Endodermal cell (in vitro differentiated cells): ENCODE data around the gene NKD1. TPM values are rescaled to one million over a fixed set of nuclear protein-coding genes. Genes with fewer than 3 reads are reported as not detected.

Experiments
- DNase-seq: peaks from one replicate; pipeline ENCODE4 v3.0.0-alpha.2; 2017
- H3K27ac ChIP-seq: 2 replicates; pipeline ENCODE4 v1.5.1; 2013; ENCODE audit warnings: mild to moderate bottlenecking, low read depth, low read length, moderate library complexity
- H3K27me3 ChIP-seq: 2 replicates; pipeline ENCODE4 v1.6.1; 2013; ENCODE audit warnings: mild to moderate bottlenecking, low read length, moderate library complexity; ENCODE audit not compliant: insufficient read depth, control insufficient read depth, poor library complexity, severe bottlenecking
- H3K36me3 ChIP-seq: 2 replicates; pipeline ENCODE4 v1.7.0; 2013; ENCODE audit warnings: mild to moderate bottlenecking, low read length, moderate library complexity; ENCODE audit not compliant: control insufficient read depth, insufficient read depth
- H3K4me1 ChIP-seq: one replicate; pipeline ENCODE4 v1.7.0; 2013; ENCODE audit warnings: low read length; ENCODE audit not compliant: control insufficient read depth, insufficient read depth
- H3K4me3 ChIP-seq: 2 replicates; pipeline ENCODE4 v1.5.1; 2013; ENCODE audit warnings: mild to moderate bottlenecking, low read length, moderate library complexity
- H3K9ac ChIP-seq: 2 replicates; pipeline ENCODE4 v1.6.1; 2013; ENCODE audit warnings: mild to moderate bottlenecking, low read length, moderate library complexity; ENCODE audit not compliant: poor library complexity, severe bottlenecking; ENCODE audit errors: extremely low read depth
- H3K9me3 ChIP-seq: 2 replicates; pipeline ENCODE4 v1.6.1; 2013; ENCODE audit warnings: mild to moderate bottlenecking, low read length, moderate library complexity; ENCODE audit not compliant: control insufficient read depth
- H3K27ac Mint-ChIP-seq: 2 replicates; pipeline ENCODE4 v1.8.0; 2020; ENCODE audit warnings: mixed read lengths
- H3K27me3 Mint-ChIP-seq: 2 replicates; pipeline ENCODE4 v1.8.0; 2021; ENCODE audit warnings: mild to moderate bottlenecking, mixed read lengths; ENCODE audit not compliant: insufficient read depth
- H3K36me3 Mint-ChIP-seq: 2 replicates; pipeline ENCODE4 v1.8.0; 2020; ENCODE audit warnings: low read depth, mixed read lengths
- H3K4me1 Mint-ChIP-seq: 2 replicates; pipeline ENCODE4 v1.8.0; 2020; ENCODE audit warnings: mixed read lengths
- H3K4me3 Mint-ChIP-seq: 2 replicates; pipeline ENCODE4 v1.8.0; 2020; ENCODE audit warnings: mild to moderate bottlenecking, moderate library complexity, mixed read lengths
- H3K9me3 Mint-ChIP-seq: 2 replicates; pipeline ENCODE4 v1.8.0; 2020; ENCODE audit warnings: mild to moderate bottlenecking, mixed read lengths
- WGBS, 2 experiments: methylation state at CpG; one replicate each; pipeline versions ENCODE4 v1.1.5 to v1.1.7; 2013; ENCODE audit warnings: missing lambda C conversion rate in 2 of 2, mixed read lengths in 1 of 2; ENCODE audit not compliant: insufficient coverage in 1 of 2, insufficient read length in 1 of 2; 5-methylcytosine and 5-hydroxymethylcytosine counted together
- total RNA-seq, 2 donors: library from RNA; stranded (reverse); fragmentation: NEBNext Ultra II Directional in 1 of 2; extraction: Animal tissue kit (Norgen Biotek cat#: 25700) in 1 of 2; gene quantifications; 2 replicates in 1 of 2; 3 replicates in 1 of 2; pipeline ENCODE4 v1.2.1, GENCODE V29; 2021
- TF ChIP-seq, protein P1 (sequence below): fragments of 200-600 bp; sonication (generic); conservative IDR thresholded peaks from 2 replicates; pipeline ENCODE4 v1.5.0; 2021; ENCODE audit warnings: antibody characterized with exemption, mild to moderate bottlenecking

Gene NKD1
- total RNA-seq, 2 donors from 2014 or later: 7.0 to 9.5 TPM

DNA sequence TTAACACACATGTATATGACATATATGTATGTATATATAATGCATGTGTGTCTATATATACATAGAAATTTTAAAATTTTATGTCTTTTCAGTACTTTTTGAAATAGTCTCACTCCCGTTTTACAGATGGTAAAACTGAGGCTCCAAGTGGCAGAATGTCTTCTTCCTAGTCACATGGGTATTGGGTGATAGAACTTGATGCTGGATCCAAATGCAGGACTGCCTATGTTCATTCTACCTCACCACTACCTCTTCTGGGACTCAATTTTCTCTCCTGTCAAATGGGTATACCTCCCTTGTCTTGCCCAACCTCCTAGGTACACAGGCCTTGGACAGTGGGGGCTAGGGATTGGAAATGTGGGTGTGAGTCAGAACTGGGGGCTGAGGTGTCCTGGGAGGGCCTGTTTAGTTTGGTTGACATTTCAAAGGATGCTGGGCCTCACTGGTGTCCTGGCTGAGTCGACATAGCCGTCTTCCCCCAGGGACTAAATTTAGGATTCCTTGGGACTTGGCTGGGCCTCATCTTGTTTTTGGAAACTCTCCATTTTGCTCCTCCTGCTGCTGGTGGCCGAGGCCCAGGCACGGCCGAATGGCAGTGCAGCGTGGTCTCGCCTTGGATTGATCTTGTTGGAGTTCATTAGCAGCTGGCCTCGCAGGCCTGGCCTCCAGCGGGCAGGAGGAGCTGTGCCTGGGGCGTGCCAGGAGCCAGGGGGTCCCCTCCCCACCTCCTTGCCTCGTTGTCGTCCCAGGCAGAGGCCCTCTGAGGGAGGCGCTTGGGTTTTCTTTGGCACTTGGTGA lies 25.9 kb downstream of the NKD1 start:
- Histone ChIP-seq H3K9ac (no peak overlapping the region), H3K9me3 (no peaks in the 10 kb centered on the region), H3K4me1 (no peaks in the 10 kb centered on the region), H3K4me3 (no peak overlapping the region), H3K27me3 (no peaks in the 10 kb centered on the region), H3K36me3 (peaks cover 7% of the 10 kb centered on the region), H3K27ac (peak overlapping the region; percentile 34)
- H3K9me3 Mint-ChIP-seq: no peaks in the 10 kb centered on the region
- H3K27ac Mint-ChIP-seq: no peak overlapping the region
- H3K4me3 Mint-ChIP-seq: no peak overlapping the region
- WGBS, 2 experiments: 82 to 98% methylated on average over 6 to 14 of the region's 14 CpGs
- TF ChIP-seq, protein P1, sequence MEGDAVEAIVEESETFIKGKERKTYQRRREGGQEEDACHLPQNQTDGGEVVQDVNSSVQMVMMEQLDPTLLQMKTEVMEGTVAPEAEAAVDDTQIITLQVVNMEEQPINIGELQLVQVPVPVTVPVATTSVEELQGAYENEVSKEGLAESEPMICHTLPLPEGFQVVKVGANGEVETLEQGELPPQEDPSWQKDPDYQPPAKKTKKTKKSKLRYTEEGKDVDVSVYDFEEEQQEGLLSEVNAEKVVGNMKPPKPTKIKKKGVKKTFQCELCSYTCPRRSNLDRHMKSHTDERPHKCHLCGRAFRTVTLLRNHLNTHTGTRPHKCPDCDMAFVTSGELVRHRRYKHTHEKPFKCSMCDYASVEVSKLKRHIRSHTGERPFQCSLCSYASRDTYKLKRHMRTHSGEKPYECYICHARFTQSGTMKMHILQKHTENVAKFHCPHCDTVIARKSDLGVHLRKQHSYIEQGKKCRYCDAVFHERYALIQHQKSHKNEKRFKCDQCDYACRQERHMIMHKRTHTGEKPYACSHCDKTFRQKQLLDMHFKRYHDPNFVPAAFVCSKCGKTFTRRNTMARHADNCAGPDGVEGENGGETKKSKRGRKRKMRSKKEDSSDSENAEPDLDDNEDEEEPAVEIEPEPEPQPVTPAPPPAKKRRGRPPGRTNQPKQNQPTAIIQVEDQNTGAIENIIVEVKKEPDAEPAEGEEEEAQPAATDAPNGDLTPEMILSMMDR: no peak
- no peaks in the 10 kb centered on the region for H3K4me1 Mint-ChIP-seq
- no peaks in the 10 kb centered on the region for H3K27me3 Mint-ChIP-seq
- H3K36me3 Mint-ChIP-seq: peaks cover 7% of the 10 kb centered on the region
- no peak for DNase-seq

DNA sequence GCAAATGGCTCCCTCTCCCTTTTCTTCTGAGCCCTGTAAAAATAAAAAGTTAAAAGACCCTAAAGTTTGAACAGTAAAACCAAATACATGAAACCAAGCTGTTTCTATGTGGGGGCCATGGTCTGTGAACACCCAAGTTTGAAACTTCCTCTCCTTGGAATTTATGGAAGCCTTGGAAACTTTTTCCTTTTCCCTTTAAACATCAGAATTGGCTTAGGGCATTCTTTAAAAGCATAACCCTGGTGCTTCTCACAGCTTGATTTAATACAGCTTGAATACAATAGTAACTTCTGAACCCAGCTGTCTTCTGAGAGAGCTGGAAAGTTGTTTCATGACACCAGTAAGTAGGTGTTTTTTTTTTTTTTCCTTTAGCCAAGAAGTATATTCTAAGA lies 26.5 kb downstream of the NKD1 start:
- no peak for DNase-seq
- H3K4me3 Mint-ChIP-seq: no peak overlapping the region
- Histone ChIP-seq H3K9ac (no peak overlapping the region), H3K4me3 (no peak overlapping the region), H3K27me3 (no peaks in the 10 kb centered on the region), H3K27ac (peak overlapping the region; percentile 34), H3K36me3 (peaks cover under 1% of the 10 kb centered on the region), H3K4me1 (no peaks in the 10 kb centered on the region), H3K9me3 (no peaks in the 10 kb centered on the region)
- H3K27ac Mint-ChIP-seq: no peak overlapping the region
- H3K27me3 Mint-ChIP-seq: no peaks in the 10 kb centered on the region
- H3K36me3 Mint-ChIP-seq: peaks cover 7% of the 10 kb centered on the region
- H3K4me1 Mint-ChIP-seq: no peaks in the 10 kb centered on the region
- TF ChIP-seq, protein P1: no peak
- no peaks in the 10 kb centered on the region for H3K9me3 Mint-ChIP-seq

DNA sequence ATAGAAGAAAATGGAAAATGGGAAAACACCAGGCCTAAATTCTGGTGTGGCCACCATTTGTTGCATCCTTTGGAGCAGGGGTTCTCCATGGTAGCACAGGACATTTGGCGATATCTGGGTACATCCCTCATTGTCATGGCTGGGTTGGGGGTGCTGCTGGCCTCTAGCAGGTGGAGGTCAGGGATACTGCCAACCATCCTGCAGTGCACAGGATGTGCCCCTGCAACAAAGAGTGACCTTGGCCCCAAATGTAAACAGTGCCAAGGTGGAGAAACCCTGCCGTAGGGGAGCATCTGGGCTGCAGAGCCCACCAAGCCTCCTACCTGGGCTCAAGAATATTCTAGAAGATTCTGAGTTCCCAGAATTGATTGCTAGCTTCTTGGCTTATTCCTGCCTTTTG lies 27.5 kb downstream of the NKD1 start:
- Histone ChIP-seq H3K4me3 (no peak overlapping the region), H3K9me3 (no peaks in the 10 kb centered on the region), H3K4me1 (no peaks in the 10 kb centered on the region), H3K36me3 (no peaks in the 10 kb centered on the region), H3K9ac (no peak overlapping the region), H3K27me3 (no peaks in the 10 kb centered on the region), H3K27ac (no peak overlapping the region)
- Mint-ChIP-seq H3K27ac (no peak overlapping the region), H3K36me3 (peaks cover 7% of the 10 kb centered on the region), H3K9me3 (no peaks in the 10 kb centered on the region), H3K27me3 (no peaks in the 10 kb centered on the region), H3K4me1 (no peaks in the 10 kb centered on the region), H3K4me3 (no peak overlapping the region)
- DNase-seq: no peak
- WGBS, 2 experiments: 93 to 95% methylated on average over 2 of the region's 2 CpGs
- TF ChIP-seq, protein P1: no peak
